ENCODE results near the gene TRIM62. TPM values are rescaled to one million over a fixed set of nuclear protein-coding genes. Genes with fewer than 3 reads are reported as not detected.

Gene TRIM62
- total RNA-seq, 4 donors from 2014 or later, result 6.0 to 9.9 (median 6.9) TPM

DNA sequence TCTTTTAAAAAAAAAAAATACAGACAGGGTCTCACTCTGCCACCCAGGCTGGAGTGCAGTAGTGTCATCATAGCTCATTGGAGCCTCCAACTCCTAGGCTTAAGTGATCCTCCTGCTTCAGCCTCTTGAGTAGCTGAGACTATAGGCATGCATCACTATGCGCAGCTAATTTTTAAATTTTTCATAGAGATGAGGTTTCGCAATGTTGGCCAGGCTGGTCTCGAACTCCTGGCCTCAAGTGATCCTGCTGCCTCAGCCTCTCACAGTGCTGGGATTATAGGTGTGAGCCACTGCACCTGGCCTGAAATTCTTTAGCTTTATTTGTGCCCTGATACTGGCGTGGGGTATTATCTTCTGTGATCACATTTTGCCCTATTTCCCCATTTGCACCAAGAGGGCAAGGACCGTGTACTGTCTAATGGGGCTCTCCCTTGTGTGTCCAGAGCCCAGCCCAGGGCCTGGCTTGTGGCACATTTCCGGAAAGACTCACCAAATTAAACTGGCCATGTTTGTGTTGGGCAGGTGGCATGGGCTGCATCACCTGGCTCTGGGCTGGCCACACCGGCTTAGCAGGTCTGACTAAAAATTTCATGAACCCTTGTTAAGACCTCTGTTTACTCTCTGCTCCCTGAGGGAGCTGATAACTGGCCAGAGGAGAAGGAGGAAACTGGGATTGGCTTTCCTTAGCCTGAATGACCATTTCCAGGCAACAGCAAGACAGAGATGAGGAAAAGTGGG is 32.2 kb downstream of the TRIM62 start:
- WGBS, 2 donors, result 85 to 89% methylated on average over 7 of the region's 7 CpGs
- intact Hi-C loops (cut with DNase I), result loop anchor here (10.0 kb wide), 1 partner anchor 105 kb away; the partner anchor contains the start of gene ZNF362
- Histone ChIP-seq H3K27ac (no peak overlapping the region), H3K9me3 (no peaks in the 10 kb centered on the region), H3K36me3 (peaks cover 0 to 12% of the 10 kb centered on the region in 2 donors), H3K4me1 (peaks cover 0 to 8% of the 10 kb centered on the region in 2 donors), H3K4me3 (replicated peaks in 1 of 3) (no peak overlapping the region), H3K27me3 (no peaks in the 10 kb centered on the region)
- no peak for DNase-seq
- no peak for TF ChIP-seq CTCF (IDR thresholded peaks at IDR 0.05)
- no peak for TF ChIP-seq POLR2A (IDR thresholded peaks at IDR 0.05)

- 86 to 90% methylated on average over 3 of the region's 3 CpGs for WGBS, 2 donors
- Histone ChIP-seq H3K36me3 (peaks cover 0 to 12% of the 10 kb centered on the region in 2 donors), H3K4me1 (peaks cover 0 to 8% of the 10 kb centered on the region in 2 donors), H3K27ac (no peak overlapping the region), H3K27me3 (no peaks in the 10 kb centered on the region), H3K4me3 (replicated peaks in 1 of 3) (no peak overlapping the region), H3K9me3 (no peaks in the 10 kb centered on the region)
- intact Hi-C loops (cut with DNase I), result loop anchor here (10.0 kb wide), 1 partner anchor 106 kb away; the partner anchor contains the start of gene ZNF362
- TF ChIP-seq POLR2A (IDR thresholded peaks at IDR 0.05) (no peak), CTCF (IDR thresholded peaks at IDR 0.05) (no peak)
- no peak for DNase-seq
These were observed 33.2 kb downstream of the TRIM62 start for GRCh38 chr1:33148615-33149014.

GRCh38 chr1:33147997-33148314 is 33.9 kb downstream of the TRIM62 start:
- H3K4me1 ChIP-seq, result peaks cover 0 to 3% of the 10 kb centered on the region in 2 donors
- no peak overlapping the region for H3K27ac ChIP-seq
- no peak overlapping the region for H3K4me3 ChIP-seq (replicated peaks in 1 of 3)
- intact Hi-C loops (cut with DNase I), result loop anchor here (10.0 kb wide), 1 partner anchor 107 kb away; the partner anchor contains the start of gene ZNF362
- no peak for DNase-seq
- H3K27me3 ChIP-seq, result no peaks in the 10 kb centered on the region
- H3K9me3 ChIP-seq, result no peaks in the 10 kb centered on the region
- WGBS, 2 donors, result 75 to 80% methylated on average over 3 of the region's 3 CpGs
- peaks cover 0 to 12% of the 10 kb centered on the region in 2 donors for H3K36me3 ChIP-seq
- no peak for TF ChIP-seq POLR2A (IDR thresholded peaks at IDR 0.05)
- no peak for TF ChIP-seq CTCF (IDR thresholded peaks at IDR 0.05)

GRCh38 chr1:33147275-33147996 is 34.4 kb downstream of the TRIM62 start:
- 97% methylated on average over 23 to 30 of the region's 30 CpGs for WGBS, 2 donors
- H3K4me3 ChIP-seq (replicated peaks in 1 of 3), result no peak overlapping the region
- H3K9me3 ChIP-seq, result no peaks in the 10 kb centered on the region
- intact Hi-C loops (cut with DNase I), result loop anchor here (10.0 kb wide), 1 partner anchor 107 kb away; the partner anchor contains the start of gene ZNF362
- H3K4me1 ChIP-seq, result no peaks in the 10 kb centered on the region
- H3K36me3 ChIP-seq, result peaks cover 0 to 12% of the 10 kb centered on the region in 2 donors
- H3K27ac ChIP-seq, result no peak overlapping the region
- TF ChIP-seq CTCF (IDR thresholded peaks at IDR 0.05), result no peak
- no peak for TF ChIP-seq POLR2A (IDR thresholded peaks at IDR 0.05)
- H3K27me3 ChIP-seq, result no peaks in the 10 kb centered on the region
- DNase-seq, result no peak

DNA sequence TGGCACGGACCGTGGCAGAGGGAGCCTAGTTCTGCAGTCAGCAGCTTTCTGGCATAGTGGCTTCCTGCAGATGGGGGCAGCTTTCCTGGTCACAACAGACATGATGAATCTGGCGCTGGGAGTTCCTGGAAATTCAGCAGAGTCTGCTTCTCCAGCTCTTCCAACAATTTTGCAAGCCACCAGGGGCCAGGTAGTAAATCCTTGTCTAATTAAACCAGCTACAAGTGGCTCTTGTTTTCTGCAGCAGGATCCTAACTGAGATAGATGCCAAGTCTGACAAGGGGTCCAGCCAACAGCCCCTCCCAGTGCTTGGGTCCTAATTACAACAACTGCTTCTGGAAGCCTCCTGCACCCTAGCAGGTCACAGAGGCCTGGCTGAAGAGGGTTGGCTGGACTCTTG is 35.8 kb downstream of the TRIM62 start:
- DNase-seq, result no peak
- intact Hi-C loops (cut with DNase I), result loop anchor here (10.0 kb wide), 1 partner anchor 109 kb away; the partner anchor contains the start of gene ZNF362
- Histone ChIP-seq H3K36me3 (peaks cover 0 to 12% of the 10 kb centered on the region in 2 donors), H3K4me3 (replicated peaks in 1 of 3) (no peak overlapping the region), H3K9me3 (no peaks in the 10 kb centered on the region), H3K27ac (no peak overlapping the region), H3K27me3 (no peaks in the 10 kb centered on the region), H3K4me1 (no peaks in the 10 kb centered on the region)
- TF ChIP-seq POLR2A (IDR thresholded peaks at IDR 0.05) (no peak), CTCF (IDR thresholded peaks at IDR 0.05) (no peak)
- WGBS, 2 donors, result 77 to 93% methylated on average over 3 of the region's 3 CpGs
